ENCODE data around the gene PIGS.

The PIGS gene

DNA sequence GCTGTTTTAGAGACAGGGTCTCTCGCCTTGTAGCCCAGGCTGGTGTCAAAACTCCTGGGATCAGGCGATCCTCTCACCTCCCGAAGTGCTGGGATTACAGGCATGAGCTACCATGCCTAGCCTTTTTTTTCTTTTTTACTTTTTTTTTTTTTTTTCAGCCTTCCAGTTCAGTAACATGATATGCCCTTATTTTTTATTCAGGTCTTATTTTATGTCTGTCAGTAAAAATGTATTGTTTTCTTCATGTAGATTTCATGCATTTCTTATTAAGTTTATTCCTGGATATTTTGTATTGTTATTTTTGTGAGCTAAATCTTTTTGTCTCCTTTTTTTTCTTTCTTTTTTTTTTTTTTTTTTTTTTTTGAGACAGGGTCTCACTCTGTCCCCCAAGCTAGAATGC, 67.9 kb downstream of the PIGS start:
- H3K36me3 Mint-ChIP-seq (ENCODE audit: low read depth) = no peaks in the 10 kb centered on the region
- H3K9me3 Mint-ChIP-seq = no peaks in the 10 kb centered on the region
- H3K27ac Mint-ChIP-seq = no peak overlapping the region
- peaks cover 6% of the 10 kb centered on the region for H3K27me3 Mint-ChIP-seq
- H3K4me3 Mint-ChIP-seq = no peak overlapping the region
- H3K4me1 Mint-ChIP-seq (ENCODE audit: low read depth) = no peaks in the 10 kb centered on the region

Data from stimulated activated naive CD8-positive, alpha-beta T cell treated with anti-CD3 and anti-CD28 coated beads, Interleukin-15, Interleukin-2, amounts not matched to agents 100 ng/mL and 50 ng/mL, for 24 hours (primary cell).